T-helper 1 cell (primary cell): ENCODE results near the gene VEZF1.
A peak's percentile ranks its signal among the peaks of the same experiment; 100 is the strongest.
"Not testable (repeated sequence)": the region's sequence is repeated elsewhere in the genome, so short reads cannot be mapped to it uniquely, and the experiment has no call there.

Source experiments
- DNase-seq, 5 donors: peaks; one replicate each; pipeline ENCODE4 v3.0.0-alpha.2; 2012 to 2020

Gene VEZF1

DNA sequence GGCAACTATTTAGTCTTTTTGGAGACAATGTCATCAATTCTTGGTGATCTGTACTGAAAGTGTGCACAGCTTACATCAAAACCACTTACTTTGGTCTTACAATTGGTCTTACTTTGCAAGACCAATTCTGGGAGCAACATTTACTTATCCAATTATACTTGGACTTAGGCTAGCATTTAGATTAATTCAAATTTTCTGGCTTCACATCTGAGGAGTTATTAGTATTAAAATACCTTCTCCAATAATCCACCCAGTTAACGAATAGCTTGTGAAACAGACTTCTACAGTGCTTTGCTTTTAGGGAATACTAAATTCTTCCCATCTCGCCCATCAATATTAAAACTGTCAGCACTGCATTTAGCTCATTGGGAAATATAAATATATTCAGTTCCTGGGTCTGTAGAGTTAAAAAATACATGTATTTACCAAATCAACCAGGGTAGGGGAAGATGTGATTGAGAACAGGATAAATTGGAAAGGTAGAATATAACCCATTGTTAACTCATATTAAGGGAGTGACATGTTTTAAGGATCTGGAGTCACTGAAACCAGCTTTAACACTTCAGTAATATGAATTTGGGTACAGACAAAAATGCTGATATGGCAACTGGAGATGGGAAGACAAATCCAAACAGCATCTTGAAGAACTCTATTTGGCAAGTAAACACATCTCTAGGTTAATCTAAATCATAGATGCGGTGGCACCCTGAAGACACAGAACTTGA, 9.2 kb upstream of the VEZF1 start:
- no peak for DNase-seq

- peak in 4 of 5 donors; percentile 11 to 61 (median 34) for DNase-seq
These were observed 7.3 kb upstream of the VEZF1 start for GRCh38 chr17:57995076-57995956.

GRCh38 chr17:57994436-57994835, 6.4 kb upstream of the VEZF1 start:
- DNase-seq = no peak

GRCh38 chr17:57993471-57994365, 5.7 kb upstream of the VEZF1 start:
- DNase-seq = no peak

DNA sequence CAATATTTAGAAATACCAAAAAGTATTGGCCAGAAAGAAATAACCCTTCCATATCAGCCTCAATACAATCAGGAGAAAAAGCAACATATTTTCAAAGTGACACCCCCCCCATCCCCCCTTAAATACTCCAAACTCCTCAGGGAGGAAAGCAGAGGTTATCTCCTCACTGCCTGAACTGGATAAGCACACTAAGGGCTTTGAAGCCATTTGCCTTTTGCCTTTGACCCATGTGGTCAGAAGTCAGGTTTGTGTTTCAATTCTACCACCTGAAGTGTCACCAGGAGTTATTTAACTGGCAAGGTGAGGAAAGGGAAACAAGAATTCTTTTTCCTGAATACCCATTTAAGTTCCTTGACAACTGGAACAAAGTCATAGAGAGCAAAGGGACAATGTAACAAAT, 3.5 kb upstream of the VEZF1 start:
- no peak for DNase-seq

DNA sequence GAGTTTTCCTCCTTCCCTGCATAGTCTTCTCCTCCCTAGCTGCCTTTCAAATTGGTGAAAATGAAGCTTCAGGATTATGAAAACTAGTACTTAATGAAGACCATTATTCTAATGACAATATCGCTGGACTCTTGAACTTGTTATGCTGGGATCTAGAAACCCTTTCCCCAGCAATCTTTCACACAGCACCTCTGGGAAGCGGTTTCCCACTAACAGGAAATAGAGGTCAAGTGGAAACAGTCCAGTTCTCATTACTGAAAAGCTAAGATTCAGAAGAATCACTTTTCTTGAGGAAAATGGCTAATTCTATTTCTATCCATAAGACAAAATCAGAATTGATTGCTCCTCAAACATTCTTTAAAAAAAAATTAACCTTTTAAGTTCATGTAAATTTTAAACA, 2.0 kb upstream of the VEZF1 start:
- no peak for DNase-seq

DNA sequence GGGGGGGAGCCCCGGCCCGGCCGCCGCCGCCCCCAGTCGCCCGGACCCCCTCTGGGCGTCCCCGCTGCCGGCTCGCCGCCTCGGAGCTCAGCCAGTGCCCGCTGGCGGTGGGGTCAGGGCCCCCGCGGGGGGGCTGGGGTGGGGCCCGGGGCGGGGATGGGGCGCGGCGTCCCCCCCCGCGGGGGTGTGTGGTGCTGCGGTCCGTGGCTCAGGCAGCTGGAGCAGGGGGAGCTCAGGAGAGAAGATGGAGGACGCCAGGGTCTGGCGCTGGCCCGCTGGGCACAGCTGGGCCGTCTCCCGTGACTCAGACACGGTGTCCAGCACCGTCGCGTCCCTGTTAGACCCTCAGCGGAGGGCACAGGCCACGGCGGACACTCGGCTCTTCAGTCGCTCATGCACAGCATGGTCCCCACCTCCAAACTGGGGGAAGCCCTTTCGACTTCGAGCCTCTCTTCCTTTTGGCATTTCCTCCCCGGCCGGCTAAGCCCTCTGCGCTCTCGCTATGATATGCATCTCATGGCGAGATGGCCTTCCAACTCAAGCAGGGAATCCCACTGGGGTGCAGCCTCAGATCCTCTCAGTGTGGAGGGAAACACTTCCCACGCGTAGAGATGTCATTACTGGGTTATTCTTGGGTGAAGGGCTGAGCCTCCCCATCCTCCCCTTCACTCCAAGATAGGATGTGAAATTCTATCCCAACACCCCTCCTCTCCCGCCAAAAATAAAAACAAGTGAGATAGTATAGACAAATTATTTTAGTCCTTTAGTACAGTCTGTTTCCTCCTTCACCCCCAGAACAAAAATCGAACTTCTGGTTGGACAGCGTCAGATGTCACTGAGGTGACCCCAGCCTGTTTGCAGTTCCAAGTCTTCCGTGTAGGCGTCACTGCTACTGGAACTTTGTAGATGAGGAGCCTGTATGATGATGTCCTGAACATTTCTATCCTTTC, 522 bp upstream of the VEZF1 start:
- peak in 3 of 5 donors; percentile 55 to 77 (median 58) for DNase-seq

DNA sequence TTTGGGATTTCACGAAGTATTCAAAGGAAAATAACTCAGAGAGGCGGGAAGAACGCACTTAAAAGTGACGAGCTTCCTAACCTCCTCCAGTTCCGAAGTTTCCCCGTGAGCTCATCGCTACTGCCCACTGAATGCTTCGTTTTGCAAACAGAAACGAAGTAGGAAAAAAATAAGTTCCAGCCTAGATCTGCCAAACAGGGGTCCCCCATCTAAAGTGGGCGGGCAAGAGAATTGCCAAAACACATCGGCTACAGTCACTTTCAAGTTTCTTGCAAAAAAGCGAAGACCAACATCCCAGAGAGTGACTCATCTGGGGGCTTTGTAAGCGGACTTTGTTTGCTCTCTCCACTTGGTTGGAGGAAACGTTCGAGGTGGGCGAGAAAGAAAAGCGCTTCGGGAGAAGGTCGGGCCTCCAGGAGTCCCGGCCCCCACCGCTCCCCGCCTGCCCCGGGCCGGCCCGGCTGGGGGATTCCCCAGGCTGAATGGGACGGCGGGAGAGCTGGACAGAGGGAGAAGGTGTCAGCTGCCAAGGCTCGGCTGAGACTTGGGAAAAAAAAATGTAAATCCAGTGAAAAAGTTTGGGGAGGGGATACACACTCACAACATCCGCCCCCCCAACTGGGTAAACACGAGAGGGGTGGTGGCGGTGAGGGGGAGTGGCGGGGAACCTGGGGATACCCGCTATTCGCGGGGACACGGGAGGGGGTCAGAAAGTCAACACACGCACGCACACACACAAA, 1.0 kb downstream of the VEZF1 start:
- peak in 4 of 5 donors; percentile 13 to 38 (median 22) for DNase-seq

GRCh38 chr17:57985675-57985974, 2.4 kb downstream of the VEZF1 start:
- no peak for DNase-seq

- DNase-seq = no peak
These were observed 2.9 kb downstream of the VEZF1 start for GRCh38 chr17:57984936-57985674.

DNA sequence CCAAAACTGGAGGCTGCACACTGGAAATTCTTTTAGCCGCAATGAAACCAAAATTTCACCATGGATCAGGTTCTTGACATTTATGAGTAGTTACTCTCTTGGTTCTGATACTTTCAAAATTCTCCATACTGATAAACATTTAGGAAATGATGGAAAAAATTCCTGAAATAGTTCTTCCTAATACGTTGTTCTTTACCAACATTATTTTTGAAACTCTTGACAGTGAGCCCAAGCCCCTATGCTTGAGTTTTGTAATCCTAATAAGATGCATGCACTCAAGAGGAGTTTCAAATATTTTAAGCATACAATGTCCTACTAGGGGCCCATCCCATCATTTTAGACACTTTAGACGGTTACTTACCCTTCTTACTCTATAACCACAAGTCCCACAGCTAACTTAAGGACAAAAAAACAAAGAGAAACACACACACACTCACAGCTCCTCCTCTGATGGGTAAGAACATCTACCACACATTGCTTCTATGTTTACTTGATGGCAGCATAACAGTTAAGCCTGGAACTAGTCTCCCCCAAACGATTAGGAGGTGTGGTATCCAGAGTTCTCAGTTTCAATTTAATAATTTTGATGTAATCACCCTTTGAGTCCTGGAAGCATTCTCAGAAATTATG, 3.7 kb downstream of the VEZF1 start:
- no peak for DNase-seq

DNA sequence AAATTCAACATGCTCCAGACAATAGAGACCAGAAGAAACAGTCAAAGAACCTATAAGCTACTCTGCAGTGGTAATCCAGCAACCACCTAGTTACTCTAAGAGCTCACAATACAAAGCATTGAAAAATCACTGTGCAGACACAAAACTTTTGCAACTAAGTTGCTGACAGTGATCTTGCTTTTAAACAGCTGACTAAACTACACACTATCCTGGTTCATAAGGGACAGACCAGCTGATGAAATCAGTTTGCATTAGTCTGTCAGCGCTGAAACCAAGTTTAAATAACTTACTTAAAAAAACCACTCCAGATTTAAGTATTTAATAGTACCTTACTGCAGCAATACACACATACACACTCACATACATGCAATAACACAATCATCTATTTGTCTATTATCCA, 4.6 kb downstream of the VEZF1 start:
- no peak for DNase-seq

GRCh38 chr17:57982452-57983170, 5.4 kb downstream of the VEZF1 start:
- no peak for DNase-seq

DNA sequence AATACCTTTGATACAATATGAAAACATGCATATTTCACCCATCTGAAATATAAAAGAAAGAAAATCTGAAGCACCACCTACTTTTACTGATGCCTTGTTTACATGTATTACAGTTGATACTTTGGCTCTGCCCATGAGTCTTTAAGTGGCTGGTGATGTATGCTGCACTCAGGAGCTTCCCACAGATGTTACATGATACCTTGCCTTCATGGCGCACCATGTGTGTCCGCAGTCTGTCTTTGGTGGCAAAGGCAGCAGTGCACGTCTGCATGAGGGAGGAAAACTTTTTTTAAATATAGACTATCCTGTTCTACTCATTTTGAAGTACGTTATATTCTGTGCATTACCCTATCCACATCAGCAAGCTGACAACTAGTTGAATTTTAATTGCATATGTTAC, 7.5 kb downstream of the VEZF1 start:
- DNase-seq = no peak

GRCh38 chr17:57979076-57979475, 9.0 kb downstream of the VEZF1 start:
- DNase-seq = no peak

- DNase-seq = no peak
These were observed 11.5 kb downstream of the VEZF1 start for GRCh38 chr17:57976594-57976993.

- no peak for DNase-seq
These were observed 13.0 kb downstream of the VEZF1 start for GRCh38 chr17:57975044-57975443.

- not testable (repeated sequence) for DNase-seq
These were observed 13.8 kb downstream of the VEZF1 start for GRCh38 chr17:57974053-57974824.

- no peak for DNase-seq
These were observed 15.9 kb downstream of the VEZF1 start for GRCh38 chr17:57972151-57972550.
